Activated CD8-positive, alpha-beta memory T cell treated with anti-CD3 and anti-CD28 coated beads, Interleukin-2, amount 50 U/mL, for 4 hours (primary cell): ENCODE results near the gene HSD17B12.
"Not testable (repeated sequence)": the region's sequence is repeated elsewhere in the genome, so short reads cannot be mapped to it uniquely, and the experiment has no call there.

Experiments
- DNase-seq: peaks from one replicate; pipeline ENCODE4 v3.0.0-alpha.2; 2020

Gene HSD17B12

GRCh38 chr11:43680521-43681400 lies at the start of gene HSD17B12:
HSD17B12 (plus strand) TSS chr11:43680738; CDS start chr11:43680828, 90 bp downstream.
- peak; percentile 99 for DNase-seq

- no peak for DNase-seq
Observed at GRCh38 chr11:43631732-43632131, 48.8 kb upstream of the HSD17B12 start.

- no peak for DNase-seq
Observed at GRCh38 chr11:43632181-43632580, 48.4 kb upstream of the HSD17B12 start.

GRCh38 chr11:43638717-43639116 lies 41.8 kb upstream of the HSD17B12 start:
- DNase-seq = no peak

- no peak for DNase-seq
Observed at GRCh38 chr11:43639224-43639623, 41.3 kb upstream of the HSD17B12 start.

GRCh38 chr11:43639920-43640319 lies 40.6 kb upstream of the HSD17B12 start:
- DNase-seq = no peak

- peak; percentile 84 for DNase-seq
Observed at GRCh38 chr11:43643898-43644620, 36.5 kb upstream of the HSD17B12 start.

- no peak for DNase-seq
Observed at GRCh38 chr11:43644621-43645299, 35.8 kb upstream of the HSD17B12 start.

GRCh38 chr11:43646767-43647166 lies 33.8 kb upstream of the HSD17B12 start:
- DNase-seq = no peak

- no peak for DNase-seq
Observed at GRCh38 chr11:43648888-43649287, 31.6 kb upstream of the HSD17B12 start.

GRCh38 chr11:43649501-43649900 lies 31.0 kb upstream of the HSD17B12 start:
- no peak for DNase-seq

- no peak for DNase-seq
Observed at GRCh38 chr11:43649921-43650320, 30.6 kb upstream of the HSD17B12 start.

GRCh38 chr11:43663018-43663417 lies 17.5 kb upstream of the HSD17B12 start:
- not testable (repeated sequence) for DNase-seq

GRCh38 chr11:43664295-43664694 lies 16.2 kb upstream of the HSD17B12 start:
- no peak for DNase-seq

GRCh38 chr11:43671284-43671683 lies 9.3 kb upstream of the HSD17B12 start:
- not testable (repeated sequence) for DNase-seq

GRCh38 chr11:43674560-43674959 lies 6.0 kb upstream of the HSD17B12 start:
- DNase-seq = no peak

- DNase-seq = no peak
Observed at GRCh38 chr11:43676933-43677332, 3.6 kb upstream of the HSD17B12 start.

GRCh38 chr11:43681401-43681942 lies 934 bp downstream of the HSD17B12 start:
- no peak for DNase-seq

- not testable (repeated sequence) for DNase-seq
Observed at GRCh38 chr11:43682081-43682480, 1.5 kb downstream of the HSD17B12 start.

GRCh38 chr11:43685440-43685839 lies 4.9 kb downstream of the HSD17B12 start:
- DNase-seq = no peak

GRCh38 chr11:43686207-43686606 lies 5.7 kb downstream of the HSD17B12 start:
- DNase-seq = no peak

GRCh38 chr11:43687120-43687791 lies 6.7 kb downstream of the HSD17B12 start:
- DNase-seq = no peak

- no peak for DNase-seq
Observed at GRCh38 chr11:43688394-43688793, 7.9 kb downstream of the HSD17B12 start.
